ENCODE results near the gene CLCN6. TPM values are rescaled to one million over a fixed set of nuclear protein-coding genes. Genes with fewer than 3 reads are reported as not detected.

CLCN6 gene
- total and polyA plus RNA-seq, 2 of the 13 experiments (the other 11 are each of a cell fraction or from before 2014, with no cell fraction given) = 14.9 to 19.3 TPM

- POLR2A ChIA-PET = interaction anchor here (1.5 kb wide), 1 partner anchor 32 kb away, joined by 5 read pairs; no protein-coding TSS in a partner anchor
- no peak for ATAC-seq
- no peaks in the 10 kb centered on the region for H4K20me1 ChIP-seq (ENCODE audit: insufficient read depth, low read length)
- no peak overlapping the region for H3K4me3 ChIP-seq (replicated peaks in 1 of 3; ENCODE audit: insufficient read depth in 1 of 3, low read depth in 2 of 3, low read length in 3 of 3)
- in situ Hi-C loops (cut with HindIII; ENCODE audit: extremely low pct_ligation_motif_present, low pct_unique_long_range_greater_than_20kb) (no loop called here), intact Hi-C loops (cut with micrococcal nuclease; ENCODE audit: unreplicated experiment) (no loop called here)
- H2AFZ ChIP-seq (ENCODE audit: low read length) = no peak overlapping the region
- no peak overlapping the region for H3K27ac ChIP-seq (ENCODE audit: extremely low read length, insufficient read depth, low read length)
- peaks cover 64% of the 10 kb centered on the region for H3K4me1 ChIP-seq (ENCODE audit: insufficient read depth, low read length)
- no peak for TF ChIP-seq SPEN (CRISPR knock-in tag; IDR thresholded peaks at IDR 0.05; ENCODE audit: low read depth)
- TF ChIP-seq BHLHE40 (IDR thresholded peaks at IDR 0.05; ENCODE audit: low read length) = no peak
- TF ChIP-seq ZNF367 (CRISPR knock-in tag; IDR thresholded peaks at IDR 0.05; ENCODE audit: borderline replicate concordance) = no peak
- no peak for TF ChIP-seq ZNF329 (CRISPR knock-in tag; IDR thresholded peaks at IDR 0.05; ENCODE audit: low read depth)
- TF ChIP-seq SMARCE1 (IDR thresholded peaks at IDR 0.05; ENCODE audit: borderline replicate concordance) = no peak
- no peak for TF ChIP-seq IKZF1 (IDR thresholded peaks at IDR 0.05)
- TF ChIP-seq, protein P1, sequence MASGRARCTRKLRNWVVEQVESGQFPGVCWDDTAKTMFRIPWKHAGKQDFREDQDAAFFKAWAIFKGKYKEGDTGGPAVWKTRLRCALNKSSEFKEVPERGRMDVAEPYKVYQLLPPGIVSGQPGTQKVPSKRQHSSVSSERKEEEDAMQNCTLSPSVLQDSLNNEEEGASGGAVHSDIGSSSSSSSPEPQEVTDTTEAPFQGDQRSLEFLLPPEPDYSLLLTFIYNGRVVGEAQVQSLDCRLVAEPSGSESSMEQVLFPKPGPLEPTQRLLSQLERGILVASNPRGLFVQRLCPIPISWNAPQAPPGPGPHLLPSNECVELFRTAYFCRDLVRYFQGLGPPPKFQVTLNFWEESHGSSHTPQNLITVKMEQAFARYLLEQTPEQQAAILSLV (CRISPR knock-in tag; IDR thresholded peaks at IDR 0.05; ENCODE audit: borderline replicate concordance) = no peak
- TF ChIP-seq ZNF891 (CRISPR knock-in tag; IDR thresholded peaks at IDR 0.05) = no peak
- H3K4me2 ChIP-seq (ENCODE audit: low read depth, low read length) = no peak overlapping the region
- H3K79me2 ChIP-seq (ENCODE audit: insufficient read depth, low read length) = no peaks in the 10 kb centered on the region
- H3K27me3 ChIP-seq (ENCODE audit: control insufficient read depth in 1 of 2, insufficient read depth in 2 of 2, low read length in 2 of 2) = peaks cover 4 to 36% of the 10 kb centered on the region in 2 experiments; a peak in 4 of 5 replicates
- no peak overlapping the region for H3K9ac ChIP-seq (ENCODE audit: insufficient read depth, low read depth, low read length)
- WGBS (ENCODE audit: low lambda C conversion rate) = 42% methylated on average over 6 of the region's 6 CpGs
- DNase-seq (ENCODE audit: low spot score) = no peak
- no peak for FAIRE-seq
- H3K9me3 ChIP-seq (ENCODE audit: low read length) = no peaks in the 10 kb centered on the region
- H3K36me3 ChIP-seq (replicated peaks in 1 of 2; ENCODE audit: control insufficient read depth in 1 of 2, insufficient read depth in 2 of 2, low read length in 2 of 2) = no peaks in the 10 kb centered on the region
- BruUV-seq (replicated peaks) = no TSS peak
- CTCF ChIA-PET (ENCODE audit: low intra/inter-chr PET ratio, low total read pairs) = no interaction called here
Measured at GRCh38 chr1:11877074-11877473, 71.1 kb downstream of the CLCN6 start.

All from HepG2 (cell line).